Lower lobe of right lung (tissue), 2 donors: ENCODE data around the gene COL23A1. TPM values are rescaled to one million over a fixed set of nuclear protein-coding genes. Genes with fewer than 3 reads are reported as not detected.

Experiments used
- ATAC-seq, 2 donors: fragments of 200-7000 bp; cut with Tn5 transposase; one replicate each; pipeline ENCODE4 v1.9.1; 2020 to 2022; ENCODE audit warnings: mild to moderate bottlenecking in 2 of 2, moderate library complexity in 2 of 2
- DNase-seq: peaks from one replicate; pipeline ENCODE4 v3.0.0-alpha.2; 2020
- H3K27ac ChIP-seq: fragments of 200-600 bp; one replicate; pipeline ENCODE4 v1.8.0; 2022
- H3K27me3 ChIP-seq: fragments of 200-600 bp; one replicate; pipeline ENCODE4 v1.8.0; 2022; ENCODE audit warnings: low read depth
- H3K36me3 ChIP-seq: fragments of 200-600 bp; one replicate; pipeline ENCODE4 v1.8.0; 2022; ENCODE audit warnings: mild to moderate bottlenecking
- H3K4me1 ChIP-seq: fragments of 200-600 bp; one replicate; pipeline ENCODE4 v1.8.0; 2022
- H3K4me3 ChIP-seq: fragments of 200-600 bp; one replicate; pipeline ENCODE4 v1.8.0; 2022; ENCODE audit warnings: mild to moderate bottlenecking
- H3K9me3 ChIP-seq: fragments of 200-600 bp; one replicate; pipeline ENCODE4 v1.8.0; 2022
- intact Hi-C: fragments of 100-400 bp; cut with DNase I; formaldehyde crosslinking; loops from one replicate; pipeline ENCODE4 v1.11.0; 2022
- total RNA-seq: library from RNA; stranded (reverse); fragmentation: NEBNext Ultra II Directional; extraction: Animal tissue kit (Norgen Biotek cat#: 25700); gene quantifications from one replicate; pipeline ENCODE4 v1.2.1, GENCODE V29; 2021
- TF ChIP-seq, protein P1 (sequence below): fragments of 200-600 bp; IDR thresholded peaks from one replicate; pipeline ENCODE4 v1.8.0; 2022; ENCODE audit warnings: antibody characterized with exemption, mild to moderate bottlenecking
- donor health status: DM: no; HTN: yes; CAD: no; lungs with severe emphysema.

COL23A1 gene
- total RNA-seq, 1 donor from 2014 or later: 1.2 TPM

DNA sequence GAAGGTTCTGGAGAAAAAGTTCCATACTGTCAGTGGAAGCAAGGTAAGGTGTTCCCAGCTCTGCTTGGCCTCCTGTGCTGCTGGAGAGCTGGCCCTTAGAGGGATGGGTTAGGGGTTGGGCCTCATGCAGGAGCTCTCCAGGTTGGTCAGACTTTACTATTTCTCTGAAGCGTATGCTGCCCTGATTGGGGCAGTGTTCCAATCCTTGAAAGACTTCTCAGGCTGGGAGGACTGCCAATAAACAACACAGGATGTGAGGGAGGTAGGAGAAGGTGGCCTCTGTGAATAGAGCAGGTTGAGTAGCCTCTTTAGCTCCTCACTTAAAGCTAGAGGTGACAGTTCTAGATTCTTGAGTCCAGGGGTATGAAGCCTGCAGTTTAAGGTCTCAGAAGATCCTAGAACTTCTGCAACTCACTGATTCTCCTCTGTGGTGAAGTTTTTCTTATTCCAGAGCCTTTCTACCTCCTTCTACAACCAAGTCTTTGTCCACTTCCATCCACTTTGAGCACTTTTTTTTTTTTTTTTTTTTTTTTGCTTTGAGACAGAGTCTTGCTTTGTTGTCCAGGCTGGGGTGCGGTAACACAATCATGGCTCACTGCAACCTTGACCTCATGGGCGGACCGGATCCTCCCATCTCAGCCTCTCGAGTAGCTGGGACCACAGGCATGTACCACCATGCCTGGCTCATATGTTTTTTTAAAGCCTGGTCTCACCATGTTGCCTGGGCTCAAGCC lies 382.8 kb downstream of the COL23A1 start:
- Histone ChIP-seq H3K27me3 (no peaks in the 10 kb centered on the region), H3K36me3 (peaks cover 63% of the 10 kb centered on the region), H3K4me1 (peaks cover 28% of the 10 kb centered on the region), H3K27ac (no peak overlapping the region), H3K4me3 (no peak overlapping the region), H3K9me3 (no peaks in the 10 kb centered on the region)
- TF ChIP-seq, protein P1, sequence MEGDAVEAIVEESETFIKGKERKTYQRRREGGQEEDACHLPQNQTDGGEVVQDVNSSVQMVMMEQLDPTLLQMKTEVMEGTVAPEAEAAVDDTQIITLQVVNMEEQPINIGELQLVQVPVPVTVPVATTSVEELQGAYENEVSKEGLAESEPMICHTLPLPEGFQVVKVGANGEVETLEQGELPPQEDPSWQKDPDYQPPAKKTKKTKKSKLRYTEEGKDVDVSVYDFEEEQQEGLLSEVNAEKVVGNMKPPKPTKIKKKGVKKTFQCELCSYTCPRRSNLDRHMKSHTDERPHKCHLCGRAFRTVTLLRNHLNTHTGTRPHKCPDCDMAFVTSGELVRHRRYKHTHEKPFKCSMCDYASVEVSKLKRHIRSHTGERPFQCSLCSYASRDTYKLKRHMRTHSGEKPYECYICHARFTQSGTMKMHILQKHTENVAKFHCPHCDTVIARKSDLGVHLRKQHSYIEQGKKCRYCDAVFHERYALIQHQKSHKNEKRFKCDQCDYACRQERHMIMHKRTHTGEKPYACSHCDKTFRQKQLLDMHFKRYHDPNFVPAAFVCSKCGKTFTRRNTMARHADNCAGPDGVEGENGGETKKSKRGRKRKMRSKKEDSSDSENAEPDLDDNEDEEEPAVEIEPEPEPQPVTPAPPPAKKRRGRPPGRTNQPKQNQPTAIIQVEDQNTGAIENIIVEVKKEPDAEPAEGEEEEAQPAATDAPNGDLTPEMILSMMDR: no peak
- intact Hi-C loops: no loop called here
- DNase-seq (no peak), ATAC-seq (peak in 1 of 2 donors; percentile 29)

DNA sequence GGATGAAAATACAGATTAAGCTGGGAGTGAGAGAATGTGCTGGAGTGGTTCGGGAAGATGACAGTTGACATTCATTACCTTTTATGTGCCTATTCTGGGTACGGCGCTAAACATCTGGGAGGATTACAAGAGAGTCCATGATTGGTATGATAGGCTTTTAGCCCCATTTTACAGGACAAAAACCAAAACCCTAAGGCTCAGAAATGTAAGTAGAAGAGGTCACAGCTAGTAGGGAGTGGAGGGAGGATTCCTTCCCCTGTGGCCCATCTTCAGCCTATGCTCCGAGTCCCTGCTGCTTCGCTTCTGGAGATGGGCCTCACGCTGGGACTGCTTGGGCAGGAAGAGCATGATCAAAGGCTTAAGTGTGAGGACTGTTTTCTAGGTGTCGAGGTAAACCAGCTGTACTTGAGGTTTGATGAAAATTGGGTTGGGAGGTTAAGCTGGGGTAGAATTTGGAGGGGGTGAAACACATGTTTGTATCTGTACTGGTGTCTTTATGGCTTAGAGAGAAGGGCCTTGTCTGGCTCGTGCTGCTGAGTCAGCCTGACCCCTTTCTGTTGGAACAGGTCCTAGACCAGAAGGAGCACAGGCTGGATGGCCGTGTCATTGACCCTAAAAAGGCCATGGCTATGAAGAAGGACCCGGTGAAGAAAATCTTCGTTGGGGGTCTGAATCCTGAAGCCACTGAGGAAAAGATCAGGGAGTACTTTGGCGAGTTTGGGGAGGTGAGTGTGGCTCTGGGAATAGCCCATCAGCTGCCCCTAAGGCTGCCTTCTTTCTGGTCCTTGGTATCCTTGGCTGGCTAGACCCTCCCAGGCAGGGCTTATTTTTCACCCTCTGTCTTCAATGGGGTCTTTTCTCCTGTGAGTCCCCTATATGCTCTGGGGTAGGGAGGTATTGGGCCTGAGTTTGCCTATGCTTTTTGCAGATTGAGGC lies 383.8 kb downstream of the COL23A1 start:
- intact Hi-C loops: no loop called here
- DNase-seq (no peak), ATAC-seq (no peak)
- H3K36me3 ChIP-seq: peaks cover 54% of the 10 kb centered on the region
- no peaks in the 10 kb centered on the region for H3K9me3 ChIP-seq
- TF ChIP-seq, protein P1: no peak
- H3K4me3 ChIP-seq: peak overlapping the region; percentile 84
- no peak overlapping the region for H3K27ac ChIP-seq
- H3K27me3 ChIP-seq: no peaks in the 10 kb centered on the region
- peaks cover 28% of the 10 kb centered on the region for H3K4me1 ChIP-seq

- DNase-seq (no peak), ATAC-seq (no peak)
- Histone ChIP-seq H3K9me3 (no peaks in the 10 kb centered on the region), H3K36me3 (peaks cover 46% of the 10 kb centered on the region), H3K27me3 (no peaks in the 10 kb centered on the region), H3K4me1 (peaks cover 28% of the 10 kb centered on the region), H3K27ac (peak overlapping the region; percentile 93), H3K4me3 (peak overlapping the region; percentile 84)
- TF ChIP-seq, protein P1: no peak
- intact Hi-C loops: no loop called here
Measured at GRCh38 chr5:178205749-178206047, 384.5 kb downstream of the COL23A1 start.

DNA sequence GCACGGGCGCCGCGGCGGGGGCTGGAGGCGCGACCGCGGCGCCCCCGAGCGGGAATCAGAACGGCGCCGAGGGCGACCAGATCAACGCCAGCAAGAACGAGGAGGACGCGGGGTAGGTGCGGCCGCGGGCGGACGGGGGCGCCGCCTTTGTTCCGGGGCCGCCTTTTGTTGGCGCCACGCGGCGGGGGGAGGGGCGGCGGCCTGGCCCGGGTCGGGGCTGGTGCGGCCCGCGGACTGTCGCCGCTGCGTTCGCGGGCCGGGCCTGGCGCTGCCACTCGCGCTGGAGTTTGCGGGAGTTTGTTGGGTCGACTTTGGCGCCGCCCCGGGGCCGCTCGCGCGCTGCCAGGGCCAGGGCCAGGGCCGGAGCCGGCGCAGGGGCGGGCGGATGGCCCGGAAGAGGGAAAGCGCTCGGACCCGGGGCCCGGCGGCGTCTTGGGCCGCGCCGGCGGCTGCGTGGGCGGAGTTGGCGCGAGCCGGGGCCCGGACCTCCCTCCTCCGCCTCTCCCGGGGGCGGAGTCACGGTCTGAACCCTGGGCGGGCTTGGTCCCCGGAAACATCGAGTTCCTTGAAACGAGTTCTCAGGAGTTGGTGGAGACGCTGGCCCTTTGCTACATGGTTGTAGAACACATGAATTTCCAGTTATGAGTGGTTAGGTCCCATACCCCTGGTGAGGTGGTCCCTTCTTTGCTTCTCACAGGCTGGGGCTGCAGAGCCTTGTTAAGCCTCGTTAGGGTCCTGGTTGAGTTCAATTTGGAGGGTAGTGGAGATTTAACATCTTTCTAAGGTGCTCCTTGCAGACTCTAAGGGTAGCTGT lies 385.1 kb downstream of the COL23A1 start:
- no peaks in the 10 kb centered on the region for H3K27me3 ChIP-seq
- H3K36me3 ChIP-seq: peaks cover 41% of the 10 kb centered on the region
- intact Hi-C loops: no loop called here
- H3K27ac ChIP-seq: peak overlapping the region; percentile 93
- peak overlapping the region; percentile 84 for H3K4me3 ChIP-seq
- peak; percentile 88 for DNase-seq
- TF ChIP-seq, protein P1: no peak
- ATAC-seq: peak; percentile 79 to 84
- H3K9me3 ChIP-seq: no peaks in the 10 kb centered on the region
- H3K4me1 ChIP-seq: peaks cover 28% of the 10 kb centered on the region
